GM19452 (cell line): ENCODE data around the gene PRKX.
"Not testable (repeated sequence)": the region's sequence is repeated elsewhere in the genome, so short reads cannot be mapped to it uniquely, and the experiment has no call there.

Experiments
- ATAC-seq: cut with Tn5 transposase; IDR thresholded peaks from one replicate; pipeline ENCODE4 v1.9.1; 2021; ENCODE audit not compliant: unreplicated experiment

The PRKX gene

GRCh38 chrX:3712051-3712869 lies 1.2 kb downstream of the PRKX start:
- no peak for ATAC-seq

GRCh38 chrX:3711331-3711917 lies 2.0 kb downstream of the PRKX start:
- peak; percentile 32 for ATAC-seq

- not testable (repeated sequence) for ATAC-seq
Measured at GRCh38 chrX:3707673-3708274, 5.7 kb downstream of the PRKX start.

GRCh38 chrX:3706481-3706880 lies 7.0 kb downstream of the PRKX start:
- no peak for ATAC-seq

GRCh38 chrX:3703251-3703650 lies 10.2 kb downstream of the PRKX start:
- not testable (repeated sequence) for ATAC-seq

GRCh38 chrX:3702095-3702494 lies 11.4 kb downstream of the PRKX start:
- ATAC-seq: not testable (repeated sequence)

- ATAC-seq: not testable (repeated sequence)
Measured at GRCh38 chrX:3701445-3701928, 12.0 kb downstream of the PRKX start.

- ATAC-seq: peak; percentile 67
Measured at GRCh38 chrX:3699821-3700381, 13.5 kb downstream of the PRKX start.

GRCh38 chrX:3697701-3698279 lies 15.7 kb downstream of the PRKX start:
- ATAC-seq: no peak

GRCh38 chrX:3697220-3697684 lies 16.2 kb downstream of the PRKX start:
- no peak for ATAC-seq

- ATAC-seq: no peak
Measured at GRCh38 chrX:3695536-3695935, 17.9 kb downstream of the PRKX start.

GRCh38 chrX:3690140-3690539 lies 23.3 kb downstream of the PRKX start:
- no peak for ATAC-seq

GRCh38 chrX:3683236-3683635 lies 30.2 kb downstream of the PRKX start:
- not testable (repeated sequence) for ATAC-seq

- no peak for ATAC-seq
Measured at GRCh38 chrX:3680459-3680858, 33.0 kb downstream of the PRKX start.

GRCh38 chrX:3679669-3680068 lies 33.8 kb downstream of the PRKX start:
- no peak for ATAC-seq

- ATAC-seq: no peak
Measured at GRCh38 chrX:3678328-3678727, 35.1 kb downstream of the PRKX start.

GRCh38 chrX:3674881-3675280 lies 38.6 kb downstream of the PRKX start:
- ATAC-seq: no peak

- ATAC-seq: no peak
Measured at GRCh38 chrX:3669841-3670475, 43.5 kb downstream of the PRKX start.

GRCh38 chrX:3666975-3667374 lies 46.5 kb downstream of the PRKX start:
- no peak for ATAC-seq

- no peak for ATAC-seq
Measured at GRCh38 chrX:3664921-3665320, 48.5 kb downstream of the PRKX start.
